HG03565 (cell line): Measurements from ENCODE around the gene SLC38A10.

Experiments used
- ATAC-seq: cut with Tn5 transposase; IDR thresholded peaks from one replicate; pipeline ENCODE4 v1.9.1; 2021; ENCODE audit warnings: mild to moderate bottlenecking, moderate library complexity; ENCODE audit not compliant: unreplicated experiment

Gene SLC38A10

DNA sequence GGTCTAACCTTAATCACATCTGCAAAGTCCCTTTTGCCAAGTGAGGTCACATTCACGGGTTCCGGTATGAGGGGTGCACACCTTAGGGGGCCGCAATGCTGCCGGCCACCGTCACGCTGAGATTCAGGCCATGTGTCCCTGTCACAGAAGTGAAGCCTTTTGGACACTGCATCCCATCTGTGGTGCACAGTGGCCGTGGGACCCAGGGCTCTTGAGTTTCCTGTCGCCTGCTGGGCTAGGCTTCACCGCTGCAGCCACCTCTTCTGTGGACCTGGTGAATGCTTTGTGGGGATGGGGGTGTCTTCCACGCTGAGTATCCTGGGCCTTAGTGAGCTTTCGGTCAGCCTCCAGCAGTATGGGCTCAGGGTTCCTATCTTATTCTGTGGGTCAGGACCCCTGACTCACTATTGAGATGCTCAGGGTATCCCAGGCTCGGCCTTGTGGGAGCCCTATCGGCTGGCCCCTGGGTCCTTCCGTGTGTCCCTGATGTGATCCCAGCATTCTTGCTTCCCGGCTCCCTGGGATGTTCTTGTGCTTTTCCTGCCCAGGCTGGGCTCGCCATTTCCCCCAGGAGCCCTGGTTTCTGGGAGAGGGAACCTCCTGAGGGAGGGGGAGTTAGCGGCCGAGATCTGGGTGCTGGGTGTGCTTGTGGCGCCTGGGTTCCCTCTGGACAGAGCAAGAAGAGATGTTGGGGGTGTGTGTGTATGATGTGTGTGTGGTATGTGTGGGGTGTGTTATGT, 4.9 kb upstream of the SLC38A10 start:
- ATAC-seq: no peak

DNA sequence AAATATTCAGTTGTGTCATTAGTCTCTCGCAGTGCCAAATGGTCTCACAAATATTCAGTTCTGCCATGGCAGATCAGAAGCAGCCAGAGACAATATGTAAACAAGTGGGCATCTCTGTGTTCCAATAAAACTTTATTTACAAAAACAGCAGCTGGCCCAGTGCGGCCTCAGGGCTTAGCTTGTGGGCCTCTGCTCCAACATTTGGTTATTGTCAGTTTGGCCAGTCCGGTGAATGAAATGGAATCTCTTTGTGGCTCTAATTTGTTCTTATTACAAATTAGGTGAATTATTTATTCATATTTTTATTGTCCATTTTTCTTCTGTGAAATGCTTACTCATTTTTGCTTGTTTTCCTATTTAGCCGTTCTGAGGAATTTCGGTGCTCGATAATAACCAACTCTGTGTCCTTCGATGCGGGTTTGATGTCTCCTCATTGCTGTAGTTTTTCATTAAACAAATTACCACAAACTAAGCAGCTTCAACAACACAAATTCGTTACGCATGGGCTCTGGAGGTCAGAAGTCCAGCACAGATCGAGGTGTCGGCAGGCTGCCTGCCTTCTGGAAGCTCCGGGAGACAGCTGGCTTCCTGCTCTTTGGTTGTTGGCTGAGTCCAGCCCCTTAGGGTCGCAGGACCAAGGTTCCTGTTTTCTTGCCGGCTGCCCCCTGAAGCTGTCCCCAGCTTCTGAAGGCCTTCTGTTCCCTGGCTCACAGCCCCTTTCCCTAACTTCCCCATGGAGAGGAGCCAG, 4.1 kb upstream of the SLC38A10 start:
- no peak for ATAC-seq

DNA sequence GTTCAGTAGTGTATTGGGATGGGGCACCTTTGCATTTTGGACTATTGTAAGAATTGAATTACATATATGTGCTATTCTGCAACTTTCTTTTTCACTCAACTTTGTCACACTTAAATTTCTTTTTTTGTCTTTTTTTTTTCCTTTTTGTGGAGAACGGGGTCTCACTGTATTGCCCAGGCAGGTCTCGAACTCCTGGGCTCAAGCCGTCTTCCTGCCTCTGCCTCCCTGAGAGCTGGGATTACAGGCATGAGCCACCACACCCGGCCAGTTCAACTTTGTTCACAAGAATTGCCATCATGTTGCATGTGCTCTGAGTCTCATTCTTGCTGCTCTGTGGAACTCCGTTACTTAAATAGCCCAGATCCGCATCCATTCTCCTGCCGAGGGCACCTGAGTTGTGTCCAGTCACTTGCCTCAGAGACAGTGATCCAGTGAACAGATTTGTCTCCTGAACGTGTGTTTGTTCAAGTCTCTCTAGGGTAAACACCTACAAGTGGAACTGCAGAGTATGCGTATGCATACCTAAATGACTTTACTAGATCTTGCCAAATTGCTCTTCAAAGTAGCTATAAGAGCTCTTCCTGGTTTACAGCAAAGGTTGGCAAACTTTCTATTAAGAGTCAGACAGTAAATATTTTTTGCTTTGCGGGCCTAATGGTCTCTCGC, 3.4 kb upstream of the SLC38A10 start:
- no peak for ATAC-seq

DNA sequence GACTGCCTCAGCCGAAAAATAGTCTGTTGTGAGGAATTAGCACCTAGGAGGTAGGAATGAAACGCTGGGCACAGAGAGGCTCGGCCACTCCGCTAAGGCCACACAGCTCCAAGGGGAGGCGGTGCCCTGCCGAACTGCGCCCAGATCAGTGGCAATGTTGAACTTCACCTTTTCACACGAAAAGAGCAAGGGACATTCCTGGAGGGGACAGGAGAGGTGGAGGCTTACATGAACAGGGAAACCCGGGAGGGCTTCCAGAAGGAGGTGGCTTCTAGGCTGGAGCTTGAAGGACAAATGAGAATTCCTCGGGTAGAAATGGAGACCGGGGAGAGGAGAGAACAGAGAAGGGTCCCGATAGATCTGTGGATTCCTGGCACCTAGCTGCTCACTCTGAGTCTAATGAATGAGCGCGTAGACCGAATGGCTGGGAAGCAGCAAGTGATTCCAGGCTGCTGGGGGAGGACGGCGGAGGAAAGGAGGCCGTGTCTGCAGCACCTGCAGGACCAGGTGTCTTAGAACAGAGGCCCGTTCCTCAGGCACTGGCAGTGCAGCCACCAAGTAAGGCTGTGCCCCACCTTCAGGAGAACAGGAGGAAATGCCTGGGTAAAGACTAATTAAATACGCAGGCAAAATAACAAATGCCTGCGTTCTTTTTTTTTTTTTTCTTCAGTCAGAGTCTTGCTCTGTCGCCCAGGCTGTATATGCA, 722 bp upstream of the SLC38A10 start:
- ATAC-seq: no peak

DNA sequence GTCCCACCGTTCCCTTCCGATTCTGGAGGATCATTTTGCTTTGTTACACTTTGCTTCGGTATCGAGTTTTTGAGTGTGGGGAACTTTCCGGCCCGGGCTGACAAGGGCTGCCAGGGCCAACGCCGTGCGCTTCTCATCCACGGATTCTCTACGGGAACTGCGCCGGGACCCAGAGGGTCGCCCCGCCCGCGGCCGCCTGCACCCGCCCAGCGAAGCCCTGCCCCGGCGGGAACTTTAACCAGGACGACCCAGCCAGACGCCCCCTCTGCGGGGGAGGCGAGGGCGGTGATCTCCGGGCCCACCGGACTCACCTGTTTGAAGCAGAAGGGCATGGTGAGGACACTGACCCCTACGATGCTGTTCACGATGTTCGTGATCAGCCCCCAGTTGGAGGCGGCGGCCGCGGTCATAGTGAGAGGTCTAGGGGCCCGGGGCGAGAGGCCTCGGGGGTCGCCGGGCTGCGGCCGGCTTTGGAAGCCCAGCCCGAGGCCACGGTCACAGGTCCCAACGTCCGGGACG, 536 bp downstream of the SLC38A10 start:
- ATAC-seq: peak; percentile 12

DNA sequence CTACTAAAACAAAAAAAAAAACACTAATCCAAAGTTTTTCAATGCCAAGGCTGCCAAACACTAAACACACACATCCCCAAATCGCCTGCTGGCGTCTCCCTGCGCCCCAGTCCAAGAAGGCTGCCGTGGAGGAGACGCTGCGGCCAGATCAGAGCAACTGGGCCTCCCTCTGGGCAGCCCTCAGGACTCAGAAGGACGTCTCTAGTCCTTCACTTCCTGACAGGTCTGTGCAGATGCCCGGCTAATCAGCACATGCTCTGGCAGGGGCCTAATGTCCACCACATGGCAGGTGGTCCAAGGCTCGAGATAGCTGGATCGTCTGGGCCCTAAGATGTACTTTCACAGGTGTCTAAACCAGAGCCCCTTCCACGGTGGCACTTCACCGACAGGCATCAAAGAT, 2.7 kb downstream of the SLC38A10 start:
- ATAC-seq: no peak

DNA sequence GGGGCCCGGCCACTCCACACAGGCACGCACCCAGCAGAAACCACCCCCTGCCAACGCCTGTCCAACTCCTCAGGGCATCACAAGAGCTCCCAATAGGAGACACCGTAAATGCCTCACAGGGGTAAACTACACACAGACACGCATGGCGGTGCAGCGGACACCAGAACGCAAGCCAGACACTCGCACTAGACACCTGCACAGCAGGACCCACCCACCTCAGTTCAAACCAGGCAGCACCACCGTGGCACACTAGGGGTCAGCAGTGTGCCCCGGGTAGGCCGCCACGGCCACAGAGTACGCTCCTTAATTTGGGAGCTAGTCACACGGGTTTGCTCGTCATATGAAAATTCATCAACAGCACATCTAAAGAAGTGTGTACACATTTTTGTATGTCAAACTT, 3.4 kb downstream of the SLC38A10 start:
- no peak for ATAC-seq

DNA sequence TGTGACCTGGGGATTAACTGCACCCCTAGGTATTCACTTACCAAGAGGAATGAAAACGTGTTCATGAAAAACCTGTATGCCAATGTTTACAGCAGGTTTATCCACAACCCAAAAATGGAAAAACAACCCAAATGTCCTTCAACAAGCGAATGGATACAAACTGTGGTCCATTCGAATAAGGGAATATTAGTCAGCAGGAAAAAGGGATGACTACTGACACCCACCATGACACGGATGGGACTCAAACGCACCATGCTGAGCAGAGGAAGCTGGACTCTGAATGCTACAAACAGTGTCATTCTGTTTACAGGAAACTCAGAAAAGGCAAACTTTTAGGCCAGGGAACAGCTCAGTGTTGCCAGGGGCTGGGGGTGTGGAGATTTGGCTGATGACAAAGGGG, 4.9 kb downstream of the SLC38A10 start:
- no peak for ATAC-seq

DNA sequence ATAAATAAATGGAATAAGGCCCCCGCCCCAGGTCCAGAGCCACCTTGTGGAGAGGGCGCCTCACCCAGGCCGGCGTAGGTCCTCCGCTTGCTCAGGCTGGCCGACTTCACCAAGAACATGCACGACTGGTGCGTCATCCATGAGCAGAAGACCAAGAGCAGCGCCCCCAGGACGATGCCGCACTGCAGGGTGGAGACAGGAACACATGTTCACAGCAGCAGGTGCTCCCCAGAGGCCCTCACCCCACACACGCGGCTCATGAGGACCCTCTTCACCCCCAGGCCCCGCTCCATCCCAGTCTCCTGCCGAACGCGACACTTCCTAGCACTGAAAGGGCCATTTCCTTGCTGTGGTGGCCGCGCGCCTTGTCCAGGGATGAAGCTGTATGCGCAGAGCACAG, 5.5 kb downstream of the SLC38A10 start:
- no peak for ATAC-seq

DNA sequence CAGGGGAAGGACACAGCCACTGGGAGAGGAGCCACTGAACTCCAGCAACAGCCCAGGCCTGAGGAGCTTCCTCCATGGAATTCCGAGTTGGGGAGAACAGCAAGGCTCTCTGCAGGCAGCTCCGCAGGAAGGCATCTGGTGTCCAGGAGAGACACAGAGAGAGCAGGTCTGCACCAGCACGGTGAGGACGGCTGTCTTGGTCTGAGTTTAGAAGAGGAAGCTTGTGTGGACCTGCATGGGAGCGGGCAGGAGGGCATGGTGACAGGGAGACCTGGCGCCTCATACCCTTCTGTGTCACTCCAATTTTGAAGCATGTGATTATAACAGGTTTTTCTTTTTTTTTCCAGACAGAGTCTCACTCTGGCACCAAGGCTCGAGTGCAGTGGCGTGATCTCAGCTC, 6.4 kb downstream of the SLC38A10 start:
- ATAC-seq: no peak

DNA sequence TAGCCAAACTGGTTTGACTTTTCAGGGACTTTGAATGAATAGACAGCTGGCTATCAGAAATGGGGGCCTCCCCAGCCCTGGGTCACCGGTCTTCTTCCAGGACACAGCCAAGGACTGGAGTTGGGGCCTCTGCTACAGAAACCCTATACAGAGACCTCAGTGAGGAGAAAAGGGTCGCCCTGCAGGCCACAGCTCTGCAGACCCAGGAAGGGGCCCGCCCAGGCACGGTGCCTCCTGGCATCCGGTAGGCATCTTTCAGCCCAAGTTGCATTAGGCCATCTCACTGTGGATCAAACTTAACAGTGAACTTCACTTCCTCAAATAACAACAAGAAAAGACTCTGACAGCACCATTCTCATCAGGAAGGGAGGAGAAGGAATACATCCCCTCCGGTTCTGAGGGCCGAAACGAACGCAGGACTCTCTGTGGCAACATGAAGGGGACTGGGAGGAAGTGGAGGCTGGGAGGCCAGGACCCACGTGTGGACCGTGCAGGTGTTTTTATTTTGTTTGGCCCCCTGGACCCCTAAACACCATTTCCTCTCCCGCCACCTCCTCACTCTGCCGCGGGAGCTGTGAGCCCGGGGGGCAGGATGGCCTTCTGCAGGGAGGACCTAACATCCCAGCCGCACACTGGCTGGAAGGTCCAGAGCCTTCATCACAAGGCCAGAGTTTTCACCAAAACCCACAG, 7.2 kb downstream of the SLC38A10 start:
- no peak for ATAC-seq

DNA sequence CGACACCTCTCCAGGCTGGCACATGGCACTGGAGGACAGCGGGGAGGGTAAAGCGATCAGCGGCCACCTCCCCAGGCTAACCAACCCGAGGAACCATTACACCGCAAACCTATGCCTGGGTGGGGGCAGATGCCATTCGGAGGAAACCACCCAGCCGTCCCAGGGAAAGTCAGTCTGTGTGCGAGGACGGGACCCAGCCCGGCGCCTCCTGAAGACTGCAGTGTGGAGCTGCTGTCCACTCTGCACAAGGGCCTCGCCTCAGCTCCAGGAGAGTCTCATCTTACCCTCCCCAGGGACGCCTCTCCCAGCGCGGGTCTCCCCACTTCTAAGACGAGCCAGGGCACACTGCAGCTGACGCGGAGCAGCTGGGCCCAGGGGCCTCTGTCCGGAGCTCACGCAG, 8.0 kb downstream of the SLC38A10 start:
- ATAC-seq: no peak

DNA sequence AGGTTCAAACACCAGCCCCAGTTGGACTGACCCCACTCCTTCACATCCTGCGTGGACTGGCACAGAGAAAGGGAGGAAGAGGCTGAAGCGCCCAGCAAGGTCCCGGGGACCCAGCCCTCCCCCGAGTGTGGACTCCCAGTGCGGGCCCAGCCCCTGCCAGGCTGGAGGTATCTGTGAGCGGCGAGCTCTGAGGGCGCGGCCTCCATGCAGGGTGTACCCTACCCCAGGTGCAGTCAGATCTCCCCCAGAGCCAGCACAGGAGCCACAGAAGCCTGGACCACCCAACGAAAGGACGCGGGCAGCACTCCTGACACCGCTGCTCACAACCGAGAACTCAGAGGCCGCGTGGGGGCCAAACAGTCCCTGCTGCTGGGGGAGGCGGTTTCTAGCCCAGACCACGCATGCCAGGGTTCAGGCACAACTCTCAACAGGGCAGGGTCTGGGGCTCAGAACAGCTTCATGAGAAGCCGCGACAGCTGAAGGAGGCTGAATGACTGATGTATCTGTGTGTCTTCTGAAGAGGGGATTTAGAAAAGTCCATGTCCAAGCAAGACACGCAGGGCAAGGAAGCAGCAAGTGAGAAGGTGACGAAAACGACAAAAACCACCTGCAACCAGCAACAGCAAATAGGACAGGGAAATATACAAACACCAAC, 8.5 kb downstream of the SLC38A10 start:
- no peak for ATAC-seq

DNA sequence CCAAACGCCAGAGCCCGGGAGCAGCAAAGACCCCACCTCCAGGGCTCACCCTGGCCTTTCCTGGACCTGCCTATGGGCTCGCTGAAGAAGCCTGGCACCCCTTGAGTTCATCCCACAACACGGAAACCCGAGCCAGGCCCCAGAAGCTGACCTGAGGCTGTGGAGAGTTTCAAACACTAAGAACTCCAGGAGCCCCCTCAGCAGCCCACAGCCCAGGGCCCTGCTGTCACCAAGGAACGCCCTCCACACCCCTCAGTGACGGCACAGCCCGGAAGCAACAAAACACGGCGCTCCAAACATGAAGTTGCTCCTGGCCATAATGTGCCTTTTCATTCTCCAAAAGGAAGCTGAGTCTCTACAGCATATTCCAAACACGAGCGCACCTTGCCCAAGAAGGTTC, 9.2 kb downstream of the SLC38A10 start:
- no peak for ATAC-seq

DNA sequence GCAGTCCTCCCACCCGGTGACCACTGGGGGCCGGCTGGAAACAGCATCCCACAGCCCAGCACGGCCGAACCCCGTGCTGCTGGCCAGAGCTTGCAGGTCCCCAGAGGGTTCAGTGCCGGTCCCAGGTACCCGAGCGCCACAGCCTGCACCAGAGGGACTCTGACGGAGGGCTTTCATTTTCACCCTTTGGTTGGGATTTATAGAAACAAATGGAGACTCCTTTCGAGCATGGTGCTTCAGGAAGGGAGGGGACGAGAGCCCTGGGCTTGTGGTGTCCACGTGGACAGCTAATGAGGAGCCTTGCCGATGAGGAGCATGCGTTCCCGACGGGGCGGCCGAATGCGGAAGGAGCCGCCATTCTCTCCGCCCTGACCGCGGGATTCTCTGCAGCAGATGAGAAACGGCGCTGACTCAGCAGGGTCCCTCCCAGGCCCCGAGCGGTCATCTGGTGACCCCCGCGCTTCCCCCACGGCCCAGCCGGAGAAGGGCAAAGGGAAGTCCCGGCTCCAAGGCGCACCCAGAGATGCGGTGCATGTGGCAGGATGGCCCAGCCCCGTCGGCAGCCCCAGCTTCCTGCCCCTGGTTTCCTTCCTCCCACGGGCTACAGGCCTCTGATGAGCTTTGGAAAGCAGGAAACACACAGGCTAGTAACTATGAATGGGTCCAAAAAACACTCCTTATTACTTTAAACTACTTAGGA, 9.8 kb downstream of the SLC38A10 start:
- no peak for ATAC-seq

DNA sequence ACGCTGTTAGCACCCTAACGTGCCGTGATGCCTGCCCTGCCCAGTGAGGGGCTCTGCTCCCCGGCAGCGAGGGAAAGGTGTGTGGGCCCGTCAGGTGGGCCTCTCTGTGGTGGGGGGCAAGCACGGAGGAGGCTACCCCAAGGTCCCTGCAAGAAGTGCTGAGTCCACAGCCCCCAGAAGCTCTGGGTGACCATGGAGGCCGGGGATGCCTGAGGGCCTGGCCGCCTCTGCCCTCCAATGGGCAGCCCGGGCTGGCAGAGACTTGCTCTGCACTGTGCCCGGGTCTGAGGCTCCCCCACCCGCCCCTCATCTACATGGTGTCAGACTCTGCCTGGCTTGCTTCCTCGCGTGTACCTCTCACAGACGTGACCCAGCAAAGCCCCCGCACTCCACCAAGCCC, 12.2 kb downstream of the SLC38A10 start:
- ATAC-seq: no peak

DNA sequence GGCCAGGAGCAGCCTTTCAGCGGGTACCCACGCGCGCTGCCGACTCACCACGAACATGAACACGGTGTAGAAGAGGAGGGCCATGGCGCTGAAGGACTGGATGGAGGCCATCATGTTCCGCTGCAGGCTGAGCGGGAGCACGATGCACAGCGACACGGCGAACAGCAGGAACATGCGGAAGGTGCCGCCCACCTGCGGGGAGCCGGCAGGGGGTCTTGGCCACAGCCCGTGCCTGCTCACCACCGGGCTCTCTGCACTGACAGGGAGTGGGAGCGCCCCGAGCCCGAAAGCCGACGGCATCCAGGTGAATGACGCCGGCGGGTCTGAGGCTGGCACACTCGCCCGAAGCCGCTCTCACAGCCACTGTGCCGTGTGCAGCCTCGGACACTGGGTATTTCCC, 13.0 kb downstream of the SLC38A10 start:
- no peak for ATAC-seq

DNA sequence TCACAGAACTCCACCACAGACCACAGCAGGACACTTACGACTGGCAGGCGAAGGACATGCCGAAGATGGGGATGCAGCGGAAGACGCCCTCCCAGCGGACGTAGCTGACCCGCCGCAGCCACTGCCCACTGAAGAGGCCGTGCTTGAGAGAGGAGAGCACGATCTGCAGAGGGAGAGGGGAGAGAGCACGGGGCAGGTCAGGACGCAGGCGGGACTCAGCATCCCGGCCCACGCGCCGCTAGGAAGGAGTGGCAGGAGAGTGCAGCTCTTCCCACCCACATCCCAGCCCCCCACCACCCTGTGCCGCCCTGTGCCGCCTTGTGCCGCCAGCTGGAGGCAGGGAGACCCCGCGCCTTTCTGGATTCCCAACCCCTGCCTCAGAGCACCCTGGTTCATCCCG, 14.5 kb downstream of the SLC38A10 start:
- ATAC-seq: no peak
